ENCODE measurements around the gene ZNF3. TPM values are rescaled to one million over a fixed set of nuclear protein-coding genes. Genes with fewer than 3 reads are reported as not detected.
A peak's percentile ranks its signal among the peaks of the same experiment; 100 is the strongest.

The ZNF3 gene
- total RNA-seq, 1 donor from 2014 or later = 21.1 TPM

DNA sequence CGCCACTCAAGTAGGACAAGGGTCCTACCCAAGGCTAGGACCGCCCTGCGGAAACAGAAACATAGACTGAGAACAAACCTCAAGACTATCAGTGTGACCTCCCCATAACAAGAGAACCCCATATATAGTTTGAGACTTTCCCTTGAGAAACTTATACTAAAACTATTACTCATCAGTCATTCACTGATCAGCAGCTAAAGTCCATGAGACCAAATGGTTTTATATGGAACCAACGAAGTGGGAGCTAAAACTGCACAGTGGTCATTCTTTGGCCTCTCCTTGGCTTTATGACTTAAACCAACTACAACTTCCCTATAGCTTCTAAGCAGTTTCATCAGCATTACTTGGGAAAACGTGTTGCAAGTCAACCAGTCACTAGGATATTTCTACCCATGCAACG is 45.6 kb downstream of the ZNF3 start:
- DNase-seq (ENCODE audit: low read depth) (no peak), FAIRE-seq (no peak)
- Histone ChIP-seq H3K27me3 (ENCODE audit: control insufficient read depth, insufficient read depth, low read length) (no peaks in the 10 kb centered on the region), H3K36me3 (ENCODE audit: control insufficient read depth, insufficient read depth, low read length) (peaks cover 24% of the 10 kb centered on the region), H3K4me3 (ENCODE audit: low read depth, low read length) (no peak overlapping the region)
- TF ChIP-seq, protein P1, sequence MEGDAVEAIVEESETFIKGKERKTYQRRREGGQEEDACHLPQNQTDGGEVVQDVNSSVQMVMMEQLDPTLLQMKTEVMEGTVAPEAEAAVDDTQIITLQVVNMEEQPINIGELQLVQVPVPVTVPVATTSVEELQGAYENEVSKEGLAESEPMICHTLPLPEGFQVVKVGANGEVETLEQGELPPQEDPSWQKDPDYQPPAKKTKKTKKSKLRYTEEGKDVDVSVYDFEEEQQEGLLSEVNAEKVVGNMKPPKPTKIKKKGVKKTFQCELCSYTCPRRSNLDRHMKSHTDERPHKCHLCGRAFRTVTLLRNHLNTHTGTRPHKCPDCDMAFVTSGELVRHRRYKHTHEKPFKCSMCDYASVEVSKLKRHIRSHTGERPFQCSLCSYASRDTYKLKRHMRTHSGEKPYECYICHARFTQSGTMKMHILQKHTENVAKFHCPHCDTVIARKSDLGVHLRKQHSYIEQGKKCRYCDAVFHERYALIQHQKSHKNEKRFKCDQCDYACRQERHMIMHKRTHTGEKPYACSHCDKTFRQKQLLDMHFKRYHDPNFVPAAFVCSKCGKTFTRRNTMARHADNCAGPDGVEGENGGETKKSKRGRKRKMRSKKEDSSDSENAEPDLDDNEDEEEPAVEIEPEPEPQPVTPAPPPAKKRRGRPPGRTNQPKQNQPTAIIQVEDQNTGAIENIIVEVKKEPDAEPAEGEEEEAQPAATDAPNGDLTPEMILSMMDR (IDR thresholded peaks at IDR 0.05; ENCODE audit: insufficient read depth, low read length, severe bottlenecking) = no peak

DNA sequence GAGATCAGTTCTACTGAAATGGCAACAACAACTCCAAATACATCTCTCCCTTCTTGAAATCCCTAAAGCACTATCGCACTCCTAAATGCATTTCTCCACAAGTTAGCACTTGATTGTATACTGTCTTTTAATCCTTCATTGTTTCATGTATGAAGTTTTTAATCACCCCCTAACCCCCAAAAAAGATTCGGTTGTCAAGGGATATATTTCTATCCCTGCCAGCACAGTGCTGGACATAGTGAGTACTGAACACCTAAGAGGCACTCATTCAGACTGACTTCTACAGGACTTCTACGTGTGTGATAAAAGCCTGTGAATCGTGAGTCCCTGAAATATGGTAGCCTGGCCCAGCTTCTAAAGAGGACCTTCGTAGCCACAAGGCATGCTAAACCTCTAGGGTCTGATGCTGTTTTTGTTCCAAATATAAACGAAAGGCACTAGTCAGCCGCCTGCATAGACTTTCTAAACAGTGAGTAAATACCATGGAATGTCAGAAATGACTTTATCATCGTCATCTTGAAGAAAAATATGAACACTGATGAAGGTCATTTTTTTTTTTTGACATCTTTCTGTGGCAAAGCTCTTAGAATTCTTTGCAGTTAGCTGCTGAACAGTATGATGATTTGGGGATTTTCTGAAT is 46.5 kb downstream of the ZNF3 start:
- Histone ChIP-seq H3K27me3 (ENCODE audit: control insufficient read depth, insufficient read depth, low read length) (no peaks in the 10 kb centered on the region), H3K36me3 (ENCODE audit: control insufficient read depth, insufficient read depth, low read length) (peaks cover 27% of the 10 kb centered on the region), H3K4me3 (ENCODE audit: low read depth, low read length) (no peak overlapping the region)
- TF ChIP-seq, protein P1 (IDR thresholded peaks at IDR 0.05; ENCODE audit: insufficient read depth, low read length, severe bottlenecking) = no peak
- DNase-seq (ENCODE audit: low read depth) (no peak), FAIRE-seq (no peak)

DNA sequence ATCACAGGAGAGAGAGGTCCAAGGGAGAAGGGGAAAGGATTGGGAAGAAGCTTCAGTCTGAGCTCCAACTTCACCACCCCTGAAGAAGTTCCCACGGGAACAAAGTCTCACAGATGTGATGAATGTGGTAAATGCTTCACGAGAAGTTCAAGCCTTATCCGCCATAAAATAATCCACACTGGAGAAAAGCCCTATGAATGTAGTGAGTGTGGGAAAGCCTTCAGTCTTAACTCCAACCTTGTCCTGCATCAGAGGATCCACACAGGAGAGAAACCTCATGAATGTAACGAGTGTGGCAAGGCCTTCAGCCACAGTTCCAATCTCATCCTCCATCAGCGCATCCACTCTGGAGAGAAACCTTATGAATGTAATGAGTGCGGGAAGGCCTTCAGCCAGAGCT is 48.0 kb downstream of the ZNF3 start:
- DNase-seq (ENCODE audit: low read depth) = no peak
- H3K4me3 ChIP-seq (ENCODE audit: low read depth, low read length) = no peak overlapping the region
- FAIRE-seq = no peak

GRCh38 chr7:100029596-100029995 is 51.9 kb downstream of the ZNF3 start:
- TF ChIP-seq, protein P1 (IDR thresholded peaks at IDR 0.05; ENCODE audit: insufficient read depth, low read length, severe bottlenecking) = no peak
- Histone ChIP-seq H3K36me3 (ENCODE audit: control insufficient read depth, insufficient read depth, low read length) (peaks cover 26% of the 10 kb centered on the region), H3K4me3 (ENCODE audit: low read depth, low read length) (no peak overlapping the region), H3K27me3 (ENCODE audit: control insufficient read depth, insufficient read depth, low read length) (no peaks in the 10 kb centered on the region)
- DNase-seq (ENCODE audit: low read depth) = peak; percentile 78
- FAIRE-seq = no peak

More for the DNA sequence above, 48.0 kb downstream of the ZNF3 start:
- TF ChIP-seq, protein P1 (IDR thresholded peaks at IDR 0.05; ENCODE audit: insufficient read depth, low read length, severe bottlenecking) = no peak
- Histone ChIP-seq H3K27me3 (ENCODE audit: control insufficient read depth, insufficient read depth, low read length) (no peaks in the 10 kb centered on the region), H3K36me3 (ENCODE audit: control insufficient read depth, insufficient read depth, low read length) (peaks cover 29% of the 10 kb centered on the region)

DNA sequence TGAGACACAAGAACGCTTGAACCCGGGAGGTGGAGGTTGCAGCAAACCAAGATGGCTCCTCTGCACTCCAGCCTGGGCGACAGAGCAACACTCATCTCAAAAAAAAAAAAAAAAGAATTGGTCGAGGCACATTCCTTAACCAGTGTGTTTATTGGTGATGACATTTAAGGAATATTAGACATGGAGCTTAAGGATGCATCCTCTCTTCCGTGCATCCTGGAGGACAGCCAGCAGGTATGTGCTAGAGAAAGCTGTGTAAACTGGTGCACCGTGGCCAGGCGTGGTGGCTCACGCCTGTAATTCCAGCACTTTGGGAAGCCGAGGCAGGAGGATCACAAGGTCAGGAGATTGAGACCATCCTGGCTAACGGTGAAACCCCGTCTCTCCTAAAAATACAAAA is 54.3 kb downstream of the ZNF3 start:
- TF ChIP-seq, protein P1 (IDR thresholded peaks at IDR 0.05; ENCODE audit: insufficient read depth, low read length, severe bottlenecking) = no peak
- H3K27me3 ChIP-seq (ENCODE audit: control insufficient read depth, insufficient read depth, low read length) = no peaks in the 10 kb centered on the region
- DNase-seq (ENCODE audit: low read depth) (no peak), FAIRE-seq (no peak)
- no peak overlapping the region for H3K4me3 ChIP-seq (ENCODE audit: low read depth, low read length)
- peaks cover 30% of the 10 kb centered on the region for H3K36me3 ChIP-seq (ENCODE audit: control insufficient read depth, insufficient read depth, low read length)
